HG02870 (cell line): ENCODE data around the gene SPRED2.
A peak's percentile ranks its signal among the peaks of the same experiment; 100 is the strongest.

ENCODE experiments used
- ATAC-seq: cut with Tn5 transposase; IDR thresholded peaks from one replicate; pipeline ENCODE4 v1.9.1; 2021; ENCODE audit warnings: mild to moderate bottlenecking, moderate library complexity; ENCODE audit not compliant: unreplicated experiment

The SPRED2 gene

DNA sequence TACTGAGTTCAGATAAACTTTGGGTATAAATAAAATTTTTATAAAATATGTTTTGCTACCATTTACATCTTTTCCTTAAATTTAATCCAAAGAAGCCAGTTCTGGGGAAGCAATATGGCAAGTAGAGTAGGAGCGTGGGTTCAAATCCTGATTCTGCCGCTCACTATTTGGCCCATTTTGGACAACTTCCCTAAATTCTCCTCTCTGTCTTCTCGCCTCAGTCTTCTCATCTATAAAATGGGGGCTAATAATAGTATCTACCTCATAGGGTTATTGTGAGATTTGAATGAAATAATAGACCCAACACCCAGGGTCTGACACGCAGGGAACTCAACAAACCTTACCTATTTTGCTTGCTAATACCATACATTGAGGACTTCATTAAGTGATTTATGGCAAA, 145.0 kb downstream of the SPRED2 start:
- no peak for ATAC-seq

GRCh38 chr2:65282477-65283053, 149.8 kb downstream of the SPRED2 start:
- no peak for ATAC-seq

- no peak for ATAC-seq
These were observed 150.6 kb downstream of the SPRED2 start for GRCh38 chr2:65281627-65282351.

DNA sequence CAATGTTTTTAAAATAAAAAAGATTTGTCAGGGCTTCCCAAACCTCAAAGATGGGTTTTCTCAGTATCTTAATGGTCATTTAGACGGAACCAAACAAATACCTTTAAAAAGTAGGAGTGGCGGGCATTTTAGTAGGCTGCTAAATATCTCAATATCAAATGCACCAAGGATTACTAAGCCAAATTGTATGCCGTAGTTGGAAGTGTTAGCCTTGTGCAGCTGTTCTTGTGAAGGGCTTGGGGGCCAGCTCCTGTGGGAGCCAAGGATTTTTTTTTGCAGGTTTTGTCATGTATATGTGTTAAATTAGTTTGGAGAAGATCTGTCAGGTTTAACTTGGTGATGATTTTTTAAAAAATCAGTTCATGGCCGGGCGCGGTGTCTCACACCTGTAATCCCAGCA, 152.6 kb downstream of the SPRED2 start:
- no peak for ATAC-seq

DNA sequence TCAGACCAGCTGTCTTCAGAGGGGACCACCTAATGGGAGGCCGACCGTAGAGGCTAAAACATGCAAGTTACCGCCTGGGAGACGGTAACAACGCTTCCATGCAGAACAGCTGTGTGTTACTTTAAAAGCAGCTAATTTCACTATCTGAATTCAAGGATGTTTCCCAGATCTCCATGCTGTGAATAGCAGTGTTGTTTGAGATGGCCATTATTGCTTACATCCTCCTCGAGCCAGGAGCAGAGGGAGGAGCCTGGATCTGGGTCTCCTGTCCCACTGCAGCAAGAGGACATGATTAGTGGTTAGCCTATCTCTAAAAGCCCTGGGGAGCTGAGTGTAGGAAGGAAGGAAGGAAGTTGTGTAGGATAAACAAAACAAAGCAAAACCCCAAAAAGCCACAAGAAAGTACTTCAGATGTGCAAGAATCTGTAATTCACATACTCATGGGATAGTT, 153.8 kb downstream of the SPRED2 start:
- ATAC-seq: no peak

- ATAC-seq: peak; percentile 47
These were observed 154.5 kb downstream of the SPRED2 start for GRCh38 chr2:65277791-65278483.

DNA sequence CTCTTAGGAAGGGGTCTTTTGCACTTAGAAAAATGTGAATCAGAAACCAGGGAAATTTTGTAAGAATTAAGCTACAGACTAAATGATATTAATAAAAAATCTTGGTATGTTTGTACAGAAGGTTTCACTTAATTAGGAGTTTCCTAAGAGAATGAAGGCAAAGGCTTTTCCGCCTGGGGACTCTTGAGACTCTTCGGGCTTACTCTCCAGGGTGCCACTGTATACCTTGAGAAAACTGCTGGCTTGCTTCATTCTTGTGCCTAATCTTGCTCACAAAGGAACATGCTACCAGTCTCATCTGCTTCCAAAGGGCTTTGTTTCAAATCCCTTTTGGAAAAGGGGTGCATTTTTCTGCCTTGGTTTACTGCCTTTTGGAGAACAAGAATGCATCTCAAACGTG, 155.3 kb downstream of the SPRED2 start:
- no peak for ATAC-seq

DNA sequence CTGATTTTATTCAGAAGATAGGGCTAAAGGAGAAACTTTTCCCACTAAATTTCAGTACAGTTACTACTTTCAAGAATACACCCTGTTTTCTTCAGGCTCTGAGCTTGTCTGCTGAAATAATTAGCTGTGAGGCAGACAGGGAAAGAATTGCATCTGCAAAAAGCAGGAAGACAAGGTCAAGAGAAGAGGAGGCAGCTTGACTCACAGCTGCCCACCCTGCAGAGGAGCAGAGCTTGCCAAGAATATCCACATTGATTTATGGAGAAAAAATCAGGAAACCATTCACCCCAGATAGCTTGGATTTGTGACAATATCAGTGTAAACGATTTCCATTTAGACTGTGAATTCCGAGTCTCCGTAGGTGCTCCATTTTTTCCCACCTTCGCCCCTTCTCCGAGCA, 155.8 kb downstream of the SPRED2 start:
- no peak for ATAC-seq

- no peak for ATAC-seq
These were observed 157.1 kb downstream of the SPRED2 start for GRCh38 chr2:65275141-65275915.

DNA sequence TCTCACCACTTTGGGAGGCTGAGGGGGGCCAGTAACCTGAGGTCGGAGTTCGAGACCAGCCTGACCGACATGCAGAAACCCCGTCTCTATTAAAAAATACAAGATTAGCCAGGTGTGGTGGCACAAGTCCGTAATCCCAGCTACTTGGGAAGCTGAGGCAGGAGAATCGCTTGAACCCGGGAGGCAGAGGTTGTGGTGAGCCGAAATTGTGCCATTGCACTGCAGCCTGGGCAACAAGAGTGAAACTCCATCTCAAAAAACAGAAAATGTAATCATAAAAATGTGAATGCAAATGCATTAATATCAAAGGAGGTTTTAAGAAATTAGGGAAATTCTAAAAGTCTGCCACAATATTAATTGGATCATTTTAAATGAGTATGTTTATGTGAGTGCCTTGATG, 159.1 kb downstream of the SPRED2 start:
- ATAC-seq: no peak

- ATAC-seq: no peak
These were observed 163.4 kb downstream of the SPRED2 start for GRCh38 chr2:65268957-65269356.

DNA sequence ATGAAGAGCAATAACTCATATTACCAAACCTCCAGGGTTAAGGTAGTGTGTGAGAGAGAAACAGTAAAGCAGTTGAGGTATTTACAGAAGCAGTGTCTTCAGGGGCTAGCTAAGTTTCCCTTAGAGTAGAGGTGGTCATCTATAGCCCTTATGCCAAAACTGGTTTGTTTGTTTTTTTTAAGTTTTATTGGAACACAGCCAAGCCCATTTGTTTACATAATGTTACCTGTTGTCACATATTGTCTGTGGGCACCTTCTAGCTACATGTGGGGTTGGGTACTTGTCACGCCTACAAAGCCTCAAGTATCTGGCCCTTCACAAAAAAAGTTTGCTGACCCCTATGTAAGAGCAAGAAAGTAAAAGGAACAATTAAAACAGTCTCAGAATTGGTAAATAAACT, 165.4 kb downstream of the SPRED2 start:
- no peak for ATAC-seq

- ATAC-seq: no peak
These were observed 166.7 kb downstream of the SPRED2 start for GRCh38 chr2:65265671-65266045.

GRCh38 chr2:65264821-65265670, 167.4 kb downstream of the SPRED2 start:
- no peak for ATAC-seq

DNA sequence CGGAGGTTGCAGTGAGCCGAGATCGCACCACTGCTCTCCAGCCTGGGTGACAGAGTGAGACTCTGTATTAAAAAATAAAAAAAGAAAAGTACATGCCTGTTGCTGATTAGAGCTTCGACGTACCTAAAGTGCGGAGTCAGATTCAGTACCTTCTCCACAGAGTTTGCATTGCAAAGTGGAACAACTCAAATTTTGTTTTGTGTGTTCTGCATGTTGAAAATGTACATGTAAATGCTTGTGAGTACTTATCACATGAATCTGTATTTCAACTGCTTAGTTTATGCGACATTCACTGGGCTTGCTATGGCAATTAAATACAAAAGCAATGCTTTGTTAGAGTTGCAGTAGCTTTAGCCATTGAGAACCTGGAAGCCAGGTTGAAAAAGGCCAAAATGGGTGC, 168.4 kb downstream of the SPRED2 start:
- no peak for ATAC-seq

DNA sequence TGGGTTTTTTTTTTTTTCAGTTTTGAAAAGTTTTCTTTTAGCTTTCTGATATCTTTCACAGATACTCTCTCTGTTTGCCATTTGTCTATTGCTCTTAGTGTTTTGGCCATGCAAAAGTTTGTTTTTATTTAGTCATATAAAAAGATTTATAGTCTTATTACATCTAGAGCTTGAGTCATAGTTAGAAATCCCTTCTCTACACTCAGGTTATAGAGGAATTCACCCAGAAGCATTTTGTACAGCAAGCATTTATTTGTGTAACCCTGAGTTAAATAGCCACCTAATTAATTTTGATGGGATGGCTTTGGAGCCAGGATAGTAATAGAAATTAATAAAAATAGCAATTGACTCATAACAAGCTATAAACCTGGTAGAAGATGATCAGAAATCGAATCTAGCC, 169.1 kb downstream of the SPRED2 start:
- ATAC-seq: no peak

- no peak for ATAC-seq
These were observed 170.7 kb downstream of the SPRED2 start for GRCh38 chr2:65261676-65262075.
